Stimulated activated effector memory CD8-positive, alpha-beta T cell treated with anti-CD3 and anti-CD28 coated beads, Interleukin-12 subunit alpha, Interleukin-12 subunit beta, amount 100 ng/mL, for 72 hours (primary cell): ENCODE results near the gene SLC16A5.
"Not testable (repeated sequence)": the region's sequence is repeated elsewhere in the genome, so short reads cannot be mapped to it uniquely, and the experiment has no call there.

Experiments
- ATAC-seq: fragments of 150-1000 bp; cut with Tn5 transposase; 2 replicates; pipeline ENCODE4 v1.10.0; 2021
- DNase-seq, 2 donors: peaks; one replicate each; pipeline ENCODE4 v3.0.0; 2021 to 2022; ENCODE audit warnings: low spot score in 2 of 2
- H3K27ac Mint-ChIP-seq: one replicate; pipeline ENCODE4 v1.8.0; 2022; ENCODE audit warnings: mild to moderate bottlenecking, mixed read lengths
- H3K36me3 Mint-ChIP-seq: one replicate; pipeline ENCODE4 v1.8.0; 2022; ENCODE audit warnings: mild to moderate bottlenecking, mixed read lengths
- H3K4me1 Mint-ChIP-seq: one replicate; pipeline ENCODE4 v1.8.0; 2022; ENCODE audit warnings: mixed read lengths
- H3K4me3 Mint-ChIP-seq: one replicate; pipeline ENCODE4 v1.8.0; 2022; ENCODE audit warnings: mild to moderate bottlenecking, mixed read lengths
- H3K9me3 Mint-ChIP-seq: one replicate; pipeline ENCODE4 v1.8.0; 2022; ENCODE audit warnings: mixed read lengths

SLC16A5 gene, protein sequence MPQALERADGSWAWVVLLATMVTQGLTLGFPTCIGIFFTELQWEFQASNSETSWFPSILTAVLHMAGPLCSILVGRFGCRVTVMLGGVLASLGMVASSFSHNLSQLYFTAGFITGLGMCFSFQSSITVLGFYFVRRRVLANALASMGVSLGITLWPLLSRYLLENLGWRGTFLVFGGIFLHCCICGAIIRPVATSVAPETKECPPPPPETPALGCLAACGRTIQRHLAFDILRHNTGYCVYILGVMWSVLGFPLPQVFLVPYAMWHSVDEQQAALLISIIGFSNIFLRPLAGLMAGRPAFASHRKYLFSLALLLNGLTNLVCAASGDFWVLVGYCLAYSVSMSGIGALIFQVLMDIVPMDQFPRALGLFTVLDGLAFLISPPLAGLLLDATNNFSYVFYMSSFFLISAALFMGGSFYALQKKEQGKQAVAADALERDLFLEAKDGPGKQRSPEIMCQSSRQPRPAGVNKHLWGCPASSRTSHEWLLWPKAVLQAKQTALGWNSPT

DNA sequence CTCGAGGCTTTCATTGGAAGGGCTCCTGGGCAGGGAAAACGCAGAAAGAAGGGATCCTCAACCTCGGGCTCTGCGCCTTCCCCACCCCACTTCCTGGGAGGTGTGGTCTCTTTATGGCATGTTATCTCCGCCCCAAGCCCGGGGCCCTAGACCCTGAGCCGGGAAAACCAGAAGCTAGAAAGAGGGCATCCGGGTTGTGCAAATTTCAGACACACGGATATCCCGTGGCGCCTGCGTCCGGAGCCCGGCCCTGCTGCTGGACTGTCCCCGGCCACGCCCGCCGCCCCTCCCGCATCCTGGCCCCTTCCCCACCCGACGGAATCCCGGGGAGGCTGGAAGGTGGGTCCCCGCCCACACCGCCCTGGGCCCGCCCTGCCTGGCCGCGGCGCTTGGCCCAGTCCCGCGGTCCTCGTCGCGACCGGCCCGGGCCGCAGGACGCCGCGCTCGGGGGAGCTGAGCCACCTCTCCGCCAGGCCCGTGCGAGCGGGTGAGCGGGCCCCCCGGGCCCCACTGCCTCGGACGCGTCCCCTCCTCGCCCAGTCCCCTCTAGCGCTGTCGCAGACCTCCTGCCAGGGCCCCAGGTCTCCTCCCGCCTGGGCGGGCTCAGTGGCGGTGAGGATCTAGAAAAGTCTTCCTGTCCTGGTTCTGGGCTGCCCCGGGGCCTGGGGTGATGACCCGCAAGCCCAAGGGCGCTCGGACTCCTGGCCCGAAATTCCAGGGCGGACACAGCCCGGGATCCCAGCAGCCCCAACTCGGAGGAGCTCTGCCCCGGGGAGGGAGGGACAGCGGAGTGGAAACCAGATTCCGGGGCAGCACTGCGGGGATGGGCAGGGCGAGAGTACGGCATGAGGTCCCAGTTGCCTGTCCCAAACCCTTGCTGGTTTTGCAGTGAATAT lies at the start of gene SLC16A5:
TSS of gene SLC16A5 (plus strand) at position 397 of the 896 bp plus-strand sequence. CDS start 5,683 bp downstream, outside the sequence.
- no peaks in the 10 kb centered on the region for H3K36me3 Mint-ChIP-seq
- no peaks in the 10 kb centered on the region for H3K9me3 Mint-ChIP-seq
- peak within 1 kb of the TSS; percentile 69 for H3K4me3 Mint-ChIP-seq
- ATAC-seq (peak; percentile 72), DNase-seq (peak; percentile 37 to 68)
- peaks cover 32% of the 10 kb centered on the region for H3K4me1 Mint-ChIP-seq
- H3K27ac Mint-ChIP-seq: peak within 1 kb of the TSS; percentile 71

GRCh38 chr17:75039238-75039637 lies 48.5 kb upstream of the SLC16A5 start:
- peaks cover 22% of the 10 kb centered on the region for H3K4me1 Mint-ChIP-seq
- no peak for ATAC-seq
- no peak for DNase-seq
- peaks cover 70% of the 10 kb centered on the region for H3K36me3 Mint-ChIP-seq
- no peak overlapping the region for H3K4me3 Mint-ChIP-seq
- no peak overlapping the region for H3K27ac Mint-ChIP-seq
- no peaks in the 10 kb centered on the region for H3K9me3 Mint-ChIP-seq

- DNase-seq: no peak
- no peak overlapping the region for H3K4me3 Mint-ChIP-seq
- no peak for ATAC-seq
- peaks cover 47% of the 10 kb centered on the region for H3K36me3 Mint-ChIP-seq
- peaks cover 17% of the 10 kb centered on the region for H3K4me1 Mint-ChIP-seq
- H3K27ac Mint-ChIP-seq: no peak overlapping the region
- no peaks in the 10 kb centered on the region for H3K9me3 Mint-ChIP-seq
These were observed 46.0 kb upstream of the SLC16A5 start for GRCh38 chr17:75041656-75042280.

DNA sequence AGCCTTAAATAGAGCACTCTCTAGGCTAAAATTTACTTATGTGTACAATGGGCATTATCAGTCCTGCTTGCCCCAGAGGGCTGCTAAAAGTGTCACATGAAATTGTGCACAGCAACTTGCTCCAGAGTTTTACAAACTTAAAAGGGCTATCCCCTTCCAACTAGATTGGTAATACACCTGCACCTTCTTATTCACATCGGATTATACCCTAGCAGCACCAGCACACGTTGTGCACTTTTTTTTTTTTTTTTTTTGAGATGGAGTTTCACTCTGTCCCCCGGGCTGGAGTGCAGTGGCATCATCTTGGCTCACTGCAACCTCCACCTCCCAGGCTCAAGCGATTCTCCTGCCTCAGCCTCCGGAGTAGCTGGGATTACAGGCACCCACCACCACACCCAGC lies 44.0 kb upstream of the SLC16A5 start:
- peaks cover 44% of the 10 kb centered on the region for H3K36me3 Mint-ChIP-seq
- ATAC-seq, H3K4me3 Mint-ChIP-seq, H3K27ac Mint-ChIP-seq, DNase-seq, H3K9me3 Mint-ChIP-seq: not testable (repeated sequence)
- H3K4me1 Mint-ChIP-seq: peaks cover 28% of the 10 kb centered on the region

GRCh38 chr17:75044716-75045115 lies 43.0 kb upstream of the SLC16A5 start:
- DNase-seq (no peak), ATAC-seq (no peak)
- Mint-ChIP-seq H3K4me1 (peaks cover 30% of the 10 kb centered on the region), H3K27ac (no peak overlapping the region), H3K9me3 (no peaks in the 10 kb centered on the region), H3K36me3 (peaks cover 35% of the 10 kb centered on the region), H3K4me3 (peak overlapping the region; percentile 36)

DNA sequence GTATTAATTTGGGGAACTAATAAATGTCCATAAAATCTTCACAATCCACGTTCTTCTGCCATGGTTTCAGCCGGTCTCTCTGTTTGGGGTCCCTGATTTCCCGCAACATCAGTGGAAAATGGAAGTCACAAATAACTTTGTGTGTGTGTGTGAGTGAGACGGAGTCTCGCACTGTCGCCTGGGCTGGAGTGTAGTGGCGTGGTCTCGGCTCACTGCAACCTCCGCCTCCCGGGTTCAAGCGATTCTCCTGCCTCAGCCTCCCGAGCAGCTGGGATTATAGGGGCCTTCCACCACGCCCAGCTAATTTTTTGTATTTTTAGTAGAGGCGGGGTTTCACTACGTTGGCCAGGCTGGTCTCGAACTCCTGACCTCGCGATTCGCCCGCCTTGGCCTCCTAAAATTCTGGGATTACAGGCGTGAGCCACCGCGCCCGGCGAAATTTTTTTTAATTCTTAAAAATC lies 41.8 kb upstream of the SLC16A5 start:
- not testable (repeated sequence) for ATAC-seq, DNase-seq, H3K9me3 Mint-ChIP-seq
- Mint-ChIP-seq H3K27ac (peak overlapping the region; percentile 95), H3K36me3 (peaks cover 35% of the 10 kb centered on the region), H3K4me3 (peak overlapping the region; percentile 95), H3K4me1 (peaks cover 30% of the 10 kb centered on the region)

DNA sequence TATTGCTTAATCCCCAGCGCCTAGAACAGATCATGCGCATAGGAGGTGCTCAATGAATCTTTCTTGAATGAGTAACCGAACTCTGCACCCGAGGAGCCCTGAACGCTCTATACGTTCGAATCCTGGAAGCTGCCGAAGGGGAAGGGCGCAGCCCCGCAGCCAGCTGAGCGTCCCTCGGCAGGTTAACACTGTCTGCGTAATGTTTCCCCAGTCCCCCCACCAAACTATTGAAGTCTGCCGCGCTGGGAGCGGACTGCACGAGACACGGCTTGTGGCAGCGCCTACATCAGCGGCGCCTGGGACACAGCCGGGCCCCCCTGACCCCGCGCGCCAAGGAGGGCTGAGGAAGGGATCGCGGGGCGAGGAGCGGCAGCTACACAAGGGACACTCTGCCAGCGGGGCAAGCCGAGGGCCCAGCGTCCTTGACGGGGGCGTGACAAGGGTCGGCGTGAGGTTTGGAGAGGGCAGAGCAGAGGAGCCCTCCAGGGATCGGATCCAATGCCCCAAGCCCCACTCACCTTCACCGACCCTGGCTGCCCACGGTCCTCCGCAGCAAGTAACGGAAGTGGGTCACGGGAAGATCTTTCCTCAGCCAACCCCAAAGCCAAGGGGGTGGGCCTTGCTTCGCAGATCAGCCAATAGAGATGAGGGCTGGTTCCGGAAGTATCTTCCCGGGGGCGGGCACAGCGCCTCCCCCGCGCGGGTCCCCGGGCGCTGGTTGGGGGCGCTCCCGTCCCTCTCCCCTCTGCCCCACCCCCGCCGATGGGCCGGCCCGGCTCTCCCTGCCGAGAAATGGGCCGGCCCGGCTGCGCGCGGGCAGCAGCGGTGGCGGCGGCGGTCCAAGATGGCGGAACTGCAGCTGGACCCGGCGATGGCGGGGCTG lies 41.1 kb upstream of the SLC16A5 start, which contains the start of the genes ATP5PD and KCTD2:
TSS of gene ATP5PD (minus strand) at position 563 of the 883 bp plus-strand sequence. CDS start 4,319 bp downstream, outside the sequence.
TSS of gene KCTD2 (plus strand) at position 819 of the 883 bp plus-strand sequence. CDS start at position 845, 26 bp downstream.
- Mint-ChIP-seq H3K9me3 (no peaks in the 10 kb centered on the region), H3K4me3 (peak within 1 kb of the TSS; percentile 95), H3K27ac (peak within 1 kb of the TSS; percentile 95), H3K36me3 (peaks cover 35% of the 10 kb centered on the region), H3K4me1 (peaks cover 32% of the 10 kb centered on the region)
- ATAC-seq (peak; percentile 96), DNase-seq (peak; percentile 83 to 96)

- DNase-seq (peak; percentile 16 to 72), ATAC-seq (peak; percentile 9)
- peak overlapping the region; percentile 95 for H3K4me3 Mint-ChIP-seq
- H3K4me1 Mint-ChIP-seq: peaks cover 38% of the 10 kb centered on the region
- H3K9me3 Mint-ChIP-seq: no peaks in the 10 kb centered on the region
- H3K36me3 Mint-ChIP-seq: peaks cover 36% of the 10 kb centered on the region
- peak overlapping the region; percentile 92 for H3K27ac Mint-ChIP-seq
These were observed 40.2 kb upstream of the SLC16A5 start for GRCh38 chr17:75047398-75048098.

GRCh38 chr17:75048249-75048878 lies 39.4 kb upstream of the SLC16A5 start:
- Mint-ChIP-seq H3K4me1 (peaks cover 38% of the 10 kb centered on the region), H3K4me3 (peak overlapping the region; percentile 95), H3K9me3 (no peaks in the 10 kb centered on the region), H3K36me3 (peaks cover 44% of the 10 kb centered on the region), H3K27ac (peak overlapping the region; percentile 92)
- ATAC-seq: no peak
- no peak for DNase-seq

GRCh38 chr17:75049057-75049456 lies 38.7 kb upstream of the SLC16A5 start:
- Mint-ChIP-seq H3K4me1 (peaks cover 38% of the 10 kb centered on the region), H3K4me3 (no peak overlapping the region), H3K27ac (peak overlapping the region; percentile 92), H3K36me3 (peaks cover 51% of the 10 kb centered on the region), H3K9me3 (no peaks in the 10 kb centered on the region)
- ATAC-seq (no peak), DNase-seq (no peak)

- Mint-ChIP-seq H3K9me3 (no peaks in the 10 kb centered on the region), H3K4me3 (no peak overlapping the region), H3K4me1 (peaks cover 37% of the 10 kb centered on the region), H3K27ac (no peak overlapping the region), H3K36me3 (peaks cover 57% of the 10 kb centered on the region)
- DNase-seq: no peak
- no peak for ATAC-seq
These were observed 38.0 kb upstream of the SLC16A5 start for GRCh38 chr17:75049706-75050105.

- DNase-seq (no peak), ATAC-seq (no peak)
- peaks cover 23% of the 10 kb centered on the region for H3K4me1 Mint-ChIP-seq
- no peak overlapping the region for H3K27ac Mint-ChIP-seq
- H3K4me3 Mint-ChIP-seq: no peak overlapping the region
- peaks cover 80% of the 10 kb centered on the region for H3K36me3 Mint-ChIP-seq
- no peaks in the 10 kb centered on the region for H3K9me3 Mint-ChIP-seq
These were observed 35.8 kb upstream of the SLC16A5 start for GRCh38 chr17:75051941-75052340.
